HTR-8/SVneo (cell line): ENCODE data around the gene PAQR5.

Experiments used
- DNase-seq: peaks from one replicate; pipeline ENCODE4 v3.0.0; 2011; ENCODE audit warnings: low spot score, mixed read lengths; ENCODE audit not compliant: insufficient read length
- FAIRE-seq: peaks from 2 replicates; lab custom pipeline; 2011; peaks lifted over from hg19 to GRCh38; lab: Jason Lieb, UNC

PAQR5 gene

DNA sequence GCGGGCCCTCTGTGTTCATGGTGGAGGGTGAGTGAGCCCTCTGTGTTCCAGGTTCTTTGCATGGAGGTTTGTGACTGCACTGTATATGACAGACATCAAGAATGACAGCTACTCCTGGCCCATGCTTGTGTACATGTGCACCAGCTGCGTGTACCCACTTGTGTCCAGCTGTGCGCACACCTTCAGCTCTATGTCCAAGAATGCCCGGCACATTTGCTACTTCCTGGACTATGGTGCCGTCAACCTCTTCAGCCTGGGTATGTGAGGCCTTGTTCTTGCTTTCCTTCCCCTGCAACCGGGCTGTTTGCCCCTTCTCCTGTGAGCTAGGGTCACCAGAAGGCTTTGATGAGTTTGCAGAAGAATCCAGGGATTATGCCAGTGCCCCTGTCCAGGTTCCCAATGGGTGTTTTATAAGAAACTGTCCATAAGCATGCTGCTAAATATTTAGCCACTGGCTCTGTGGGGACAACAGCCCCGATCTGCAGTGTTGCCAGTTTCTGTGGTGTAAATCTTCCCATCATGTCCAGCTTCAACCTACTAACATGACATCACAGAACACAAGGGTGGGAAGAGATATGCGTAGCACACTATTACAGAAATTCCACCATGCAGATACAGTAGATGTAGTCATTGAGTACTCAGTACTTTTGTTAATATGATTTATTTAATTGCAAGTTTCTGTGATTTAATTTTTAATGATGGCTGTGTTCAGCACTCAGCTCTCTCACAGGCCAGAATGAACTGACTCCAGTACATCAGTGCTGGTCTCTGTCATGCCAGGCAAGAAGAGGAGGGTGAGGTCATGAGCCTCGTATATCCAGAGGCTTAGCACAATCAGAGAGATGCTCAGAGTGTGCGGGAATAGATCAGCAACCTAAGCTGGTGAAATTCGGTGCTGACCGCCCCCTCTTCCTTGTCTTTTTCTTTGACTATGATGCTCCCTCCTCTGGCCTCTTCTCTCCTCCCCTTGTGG, 86.2 kb downstream of the PAQR5 start:
- peak; percentile 70 for FAIRE-seq

DNA sequence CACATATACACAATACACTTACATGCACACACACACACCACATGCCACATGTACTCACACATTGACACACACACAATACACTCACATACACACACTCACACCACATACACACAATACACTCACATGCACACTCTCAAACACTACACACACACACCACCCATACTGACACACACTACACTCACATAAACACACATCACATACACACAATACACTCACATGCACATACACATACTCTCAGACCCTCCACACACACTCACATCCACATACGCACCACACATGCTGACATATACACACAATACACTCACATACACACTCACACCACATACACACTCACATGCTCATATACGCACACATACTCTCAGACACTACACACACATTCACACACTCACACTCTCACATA, 87.1 kb downstream of the PAQR5 start:
- DNase-seq (no peak), FAIRE-seq (peak; percentile 99)

More for the DNA sequence above, 86.2 kb downstream of the PAQR5 start:
- no peak for DNase-seq

DNA sequence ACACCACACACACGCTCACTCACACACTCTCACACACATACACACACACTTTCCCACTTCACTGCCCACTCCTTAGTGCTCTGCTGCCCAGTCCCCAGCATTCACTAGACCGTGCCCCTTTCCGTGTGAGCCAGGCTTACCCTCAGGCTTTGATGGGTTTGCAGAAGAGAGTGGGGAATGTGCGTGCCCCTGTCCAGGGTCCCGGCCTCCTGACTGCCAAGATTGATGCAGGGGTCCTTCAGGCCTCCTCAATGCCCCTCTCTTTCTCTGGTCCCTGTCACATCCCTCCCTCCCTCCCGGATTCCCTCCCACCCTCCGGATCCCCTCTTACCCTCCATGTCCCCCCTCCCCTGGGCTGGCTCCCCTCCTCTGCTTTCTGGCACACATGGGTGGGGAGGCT, 87.6 kb downstream of the PAQR5 start:
- no peak for DNase-seq
- no peak for FAIRE-seq

DNA sequence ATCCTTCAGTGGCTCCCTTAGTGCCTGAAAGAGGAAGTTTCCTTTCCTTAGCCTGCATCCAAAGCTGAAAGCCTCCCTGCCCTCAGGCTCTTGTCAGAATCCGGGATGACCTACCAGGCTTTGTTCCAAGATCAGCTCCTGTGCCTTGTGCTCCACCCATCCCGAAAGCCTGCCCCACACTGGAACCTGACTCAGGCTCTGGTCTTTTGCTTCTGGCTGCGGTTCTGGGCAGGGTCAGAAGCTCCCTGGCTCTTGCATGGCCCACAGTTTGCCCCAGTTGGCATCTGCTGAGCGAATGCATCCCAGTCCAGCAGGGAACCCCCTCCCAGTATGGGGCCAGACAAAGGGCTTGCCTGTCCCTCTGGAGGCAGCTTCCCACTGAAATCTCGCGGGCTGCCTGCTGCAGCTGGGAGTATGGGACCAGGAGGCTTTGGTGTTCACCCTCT, 89.6 kb downstream of the PAQR5 start:
- FAIRE-seq (peak; percentile 26), DNase-seq (peak; percentile 62)

DNA sequence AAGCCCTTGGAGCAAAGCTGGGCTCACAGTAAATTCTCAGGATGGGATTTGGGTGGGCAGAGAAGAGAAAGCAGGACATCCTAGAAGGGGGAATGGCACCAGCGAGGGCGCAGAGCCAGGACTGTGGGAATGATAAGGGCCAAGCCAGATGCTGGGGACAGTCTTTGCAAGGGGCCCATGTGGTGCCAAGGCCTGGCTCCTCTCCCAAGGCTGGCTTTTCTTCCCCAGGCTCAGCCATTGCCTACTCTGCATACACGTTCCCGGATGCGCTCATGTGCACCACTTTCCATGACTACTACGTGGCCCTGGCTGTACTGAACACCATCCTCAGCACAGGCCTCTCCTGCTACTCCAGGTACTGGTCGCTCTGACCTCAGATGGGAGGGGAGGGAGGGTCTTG, 90.7 kb downstream of the PAQR5 start:
- DNase-seq (no peak), FAIRE-seq (no peak)

DNA sequence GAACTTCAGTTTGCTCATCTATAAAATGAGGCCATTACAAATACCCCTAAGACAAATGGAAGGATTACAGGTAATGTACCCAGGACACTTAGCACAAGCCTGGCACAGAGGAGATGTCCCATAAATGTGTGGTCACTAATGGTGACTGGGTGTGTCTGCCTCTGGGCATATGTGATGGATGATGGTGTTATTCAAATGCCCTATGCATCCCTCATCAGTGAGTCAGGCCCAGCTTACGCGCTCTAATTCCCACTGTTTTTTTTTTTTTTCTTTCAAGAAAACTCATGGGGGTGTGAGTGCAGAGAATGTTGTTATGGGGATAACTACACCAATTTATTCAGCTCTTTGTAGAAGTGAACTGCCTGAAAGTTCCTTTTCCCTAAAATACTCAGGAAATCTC, 91.9 kb downstream of the PAQR5 start:
- FAIRE-seq = peak; percentile 92
- peak; percentile 73 for DNase-seq

DNA sequence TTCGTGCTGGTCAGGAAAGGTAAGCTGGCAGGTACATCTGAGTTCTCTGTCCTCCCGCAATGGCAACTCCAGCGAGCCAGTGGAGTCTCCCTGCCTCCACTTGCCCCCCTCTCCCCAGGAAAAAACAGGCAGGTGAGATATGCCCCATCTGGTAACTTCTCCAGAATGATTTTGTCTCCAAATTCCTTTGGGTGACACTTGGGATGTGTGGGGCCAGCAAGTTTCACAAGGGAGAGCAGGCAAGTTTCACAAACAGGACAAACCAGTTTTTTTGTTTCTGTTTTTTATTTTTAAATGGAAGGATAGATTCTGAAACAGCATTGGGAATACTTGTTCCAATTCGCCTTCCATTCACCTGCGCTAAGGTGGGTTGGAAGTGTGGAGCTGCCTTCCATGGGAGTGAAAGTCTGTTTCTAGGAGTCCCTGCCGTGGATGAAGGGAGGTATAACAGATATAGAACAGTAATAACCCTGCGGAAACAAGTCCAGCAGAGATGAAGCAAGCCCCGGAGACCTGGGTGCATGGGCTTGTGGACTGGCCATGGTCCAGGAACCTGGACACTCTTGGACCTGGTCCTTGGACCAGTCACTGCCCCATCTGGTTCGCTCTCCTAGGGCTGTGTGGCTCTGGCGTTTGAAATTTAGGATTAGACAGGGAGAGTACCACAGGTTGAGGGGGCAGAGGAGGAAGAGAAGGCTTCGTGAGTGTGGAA, 92.5 kb downstream of the PAQR5 start:
- FAIRE-seq = no peak
- DNase-seq = no peak

DNA sequence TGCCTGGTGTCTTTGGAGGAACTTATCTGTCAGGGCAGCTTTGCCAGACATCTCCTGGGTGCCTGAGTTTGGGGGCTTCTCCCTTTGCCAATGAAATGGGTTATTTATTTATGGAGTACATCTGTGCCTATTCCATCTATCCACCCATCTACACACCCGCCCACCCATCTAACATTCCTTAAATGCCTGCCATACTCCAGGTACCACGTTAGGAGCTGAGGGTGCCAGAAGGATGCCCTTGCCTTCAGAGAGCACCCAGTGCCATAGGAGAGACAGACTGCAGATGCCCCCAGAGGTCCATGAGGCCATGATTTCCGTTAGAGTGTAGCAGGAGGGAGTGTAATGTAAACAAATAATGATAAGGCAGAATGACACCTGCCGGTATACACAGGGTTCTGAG, 93.6 kb downstream of the PAQR5 start:
- FAIRE-seq (peak; percentile 66), DNase-seq (no peak)

DNA sequence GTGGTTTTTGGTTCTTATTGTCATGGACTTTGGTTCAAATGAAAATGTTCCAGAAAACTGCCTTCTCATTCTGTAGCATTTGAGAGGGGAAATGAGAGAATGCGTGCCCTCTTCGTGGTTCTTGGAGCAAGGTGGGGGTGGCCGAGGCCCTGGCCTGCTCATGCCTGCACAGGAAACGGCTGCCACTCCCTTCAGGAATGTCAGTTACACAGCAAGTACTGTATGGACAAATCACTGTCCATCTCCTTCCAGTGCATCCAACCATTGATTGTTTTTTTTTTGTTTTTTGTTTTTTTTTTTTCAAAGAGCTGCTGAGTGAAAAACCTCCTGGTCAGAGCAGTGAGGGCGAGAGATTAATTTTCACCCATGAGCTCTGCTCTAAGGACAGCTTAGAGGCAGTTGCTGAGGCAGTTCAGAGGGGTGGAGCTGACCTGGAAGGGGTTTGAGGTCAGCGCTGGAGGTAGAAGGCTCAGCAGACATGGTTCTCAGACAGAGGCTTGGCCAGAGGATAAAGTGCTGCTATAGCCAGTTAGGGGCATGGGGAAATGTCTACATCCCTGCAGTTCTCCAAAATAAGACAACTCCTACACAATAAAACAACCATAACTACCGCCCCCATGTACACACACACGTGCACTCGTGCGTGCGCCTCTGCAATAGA, 95.2 kb downstream of the PAQR5 start:
- FAIRE-seq (peak; percentile 86), DNase-seq (peak; percentile 50)

DNA sequence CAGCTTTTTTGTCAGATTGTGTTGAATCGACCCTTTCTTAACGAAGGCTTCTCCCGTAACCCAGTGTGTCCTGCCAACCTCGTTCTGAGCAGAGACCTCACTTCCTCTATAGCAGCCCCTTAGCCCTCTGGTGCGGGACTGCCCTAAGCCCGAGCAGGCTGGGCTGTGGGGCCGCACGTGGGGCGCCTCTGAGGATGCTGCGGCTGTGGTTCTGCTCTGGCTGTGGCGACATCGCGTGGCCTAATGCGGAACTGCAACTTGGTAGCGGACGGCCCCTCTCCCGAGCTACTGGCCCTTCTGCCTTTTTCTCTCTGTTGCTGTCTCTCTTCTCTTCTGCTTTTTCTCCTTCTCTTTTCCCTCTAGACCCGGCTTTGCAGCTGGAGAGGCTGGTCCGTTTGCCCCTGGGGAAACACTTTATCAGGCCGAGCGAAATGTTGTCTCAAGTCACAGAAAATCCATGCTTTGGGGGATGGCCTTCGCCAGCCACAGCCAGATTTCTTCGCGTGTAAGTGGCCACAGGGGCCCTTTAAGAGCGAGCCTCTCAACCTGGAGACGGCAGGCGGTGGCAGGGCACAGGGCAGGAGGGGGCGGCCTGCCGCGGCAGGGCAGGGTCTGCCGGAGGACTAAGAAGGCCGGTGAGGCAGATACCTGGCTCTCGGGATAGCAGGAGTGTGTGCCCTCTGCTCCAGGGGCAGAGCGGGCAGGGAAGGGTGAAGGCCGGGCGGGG, 96.0 kb downstream of the PAQR5 start:
- FAIRE-seq (peak; percentile 95), DNase-seq (peak; percentile 84)

DNA sequence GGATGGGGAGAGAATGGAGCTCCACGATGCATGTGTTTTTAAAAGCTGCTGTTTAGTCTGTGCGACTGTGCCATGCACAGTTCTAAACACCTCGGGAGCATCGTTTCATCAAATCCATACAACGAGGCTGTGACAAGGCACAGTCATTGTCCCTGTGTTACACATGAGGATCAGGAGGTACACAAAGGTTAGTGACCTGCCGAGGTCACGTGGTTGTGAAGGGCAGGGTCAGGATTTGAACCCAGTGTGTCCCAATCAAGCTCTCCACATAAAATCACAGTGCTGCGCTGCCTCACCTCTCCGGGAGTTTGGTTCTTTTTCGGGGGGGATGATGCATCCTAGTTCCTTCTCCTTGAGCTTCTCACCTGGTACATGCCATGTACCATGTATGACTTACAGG, 96.7 kb downstream of the PAQR5 start:
- peak; percentile 80 for FAIRE-seq
- no peak for DNase-seq

DNA sequence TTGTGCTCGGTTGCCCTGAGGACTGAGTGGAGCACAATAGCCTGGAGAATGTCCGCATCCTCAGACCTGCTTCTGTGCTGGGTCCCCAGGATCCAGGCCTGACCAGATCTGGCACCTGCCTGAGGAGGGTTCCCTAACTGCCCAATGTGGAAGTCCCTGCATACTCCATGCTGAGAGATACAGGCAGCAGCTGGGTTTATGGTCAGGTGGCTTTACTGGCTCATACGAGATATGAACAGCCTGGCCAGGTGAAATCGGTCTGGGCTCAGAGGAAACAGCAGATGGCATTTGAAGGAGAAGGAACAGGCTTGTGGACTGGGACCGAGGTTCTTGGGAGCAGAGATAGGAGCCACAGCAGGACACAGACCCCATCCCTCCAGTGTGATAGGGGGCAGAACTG, 97.3 kb downstream of the PAQR5 start:
- FAIRE-seq (no peak), DNase-seq (no peak)

DNA sequence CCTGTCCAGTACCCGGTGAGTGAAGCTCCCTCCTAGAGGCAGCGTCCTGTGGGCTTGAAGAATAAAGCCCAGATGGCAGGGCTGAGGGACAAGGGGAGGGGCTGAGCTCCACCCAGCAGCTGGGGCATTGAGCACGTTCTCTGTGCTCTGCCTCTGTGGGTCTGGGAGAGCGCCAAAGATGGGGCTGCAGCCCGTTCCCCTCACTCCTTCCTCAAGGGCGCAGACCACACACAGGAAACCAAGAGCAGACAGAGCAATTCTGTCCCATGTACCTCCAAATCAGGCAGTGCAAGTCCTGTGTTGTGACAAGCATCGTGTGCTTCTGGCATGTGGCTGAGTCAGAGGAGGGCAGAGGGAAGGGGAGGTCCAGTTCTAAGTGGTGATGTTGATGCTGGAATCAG, 99.8 kb downstream of the PAQR5 start:
- FAIRE-seq = no peak

DNA sequence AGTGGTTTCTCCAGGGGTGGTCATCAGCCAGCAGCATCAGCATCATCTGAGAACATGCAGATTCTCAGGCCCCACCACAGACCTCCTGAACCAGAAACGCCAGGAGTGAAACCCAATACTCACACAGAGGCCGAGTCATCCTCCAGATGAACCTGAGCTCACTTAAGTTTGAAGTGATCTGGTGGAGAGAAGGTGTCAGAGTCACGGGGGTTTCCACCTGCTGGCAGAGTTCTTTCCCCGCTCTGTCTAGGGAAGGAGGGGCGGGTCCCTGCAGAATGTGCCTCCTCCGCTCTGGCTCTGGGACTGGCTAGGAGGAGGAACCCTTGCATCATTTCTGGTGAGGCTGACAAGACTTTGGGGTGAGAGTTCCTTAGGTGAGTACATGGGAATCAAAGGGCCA, 102.1 kb downstream of the PAQR5 start:
- FAIRE-seq (no peak), DNase-seq (no peak)

More for the DNA sequence above, 99.8 kb downstream of the PAQR5 start:
- DNase-seq = no peak

DNA sequence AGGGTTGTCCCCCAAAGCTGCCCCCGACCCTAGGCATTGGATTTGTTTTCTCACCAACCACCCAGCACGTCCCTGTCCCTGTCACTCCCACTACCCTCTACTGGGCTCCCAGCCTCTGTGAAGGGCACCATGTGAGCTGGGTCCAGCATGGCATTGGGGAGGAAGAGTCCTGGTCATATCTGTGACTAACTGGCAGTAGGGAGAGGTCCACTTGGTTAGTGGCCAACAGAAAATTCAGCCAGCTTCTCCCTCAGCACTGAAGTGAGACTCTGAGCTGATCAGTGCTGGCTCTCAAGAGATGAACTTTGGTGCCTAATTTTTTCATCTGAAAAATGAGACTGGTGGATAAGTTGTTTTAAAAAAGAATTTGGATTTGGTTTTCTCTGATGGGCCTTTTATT, 104.1 kb downstream of the PAQR5 start:
- no peak for DNase-seq

DNA sequence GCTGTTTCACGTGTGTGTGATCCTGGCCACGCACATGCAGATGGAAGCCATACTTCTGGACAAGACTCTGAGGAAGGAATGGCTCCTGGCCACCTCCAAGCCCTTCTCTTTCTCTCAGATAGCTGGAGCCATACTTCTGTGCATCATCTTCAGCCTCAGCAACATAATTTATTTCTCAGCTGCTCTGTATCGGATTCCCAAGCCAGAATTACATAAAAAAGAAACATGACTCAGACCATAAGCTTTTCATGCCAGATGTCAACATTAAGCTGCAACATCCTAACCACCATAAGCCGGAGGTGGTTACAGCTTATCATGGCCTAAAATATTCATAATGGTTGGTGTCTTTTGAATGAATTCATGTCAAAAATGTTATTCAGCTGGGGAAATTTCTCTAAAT, 104.9 kb downstream of the PAQR5 start:
- FAIRE-seq = peak; percentile 95
- DNase-seq = peak; percentile 74

More for the DNA sequence above, 104.1 kb downstream of the PAQR5 start:
- FAIRE-seq = no peak

DNA sequence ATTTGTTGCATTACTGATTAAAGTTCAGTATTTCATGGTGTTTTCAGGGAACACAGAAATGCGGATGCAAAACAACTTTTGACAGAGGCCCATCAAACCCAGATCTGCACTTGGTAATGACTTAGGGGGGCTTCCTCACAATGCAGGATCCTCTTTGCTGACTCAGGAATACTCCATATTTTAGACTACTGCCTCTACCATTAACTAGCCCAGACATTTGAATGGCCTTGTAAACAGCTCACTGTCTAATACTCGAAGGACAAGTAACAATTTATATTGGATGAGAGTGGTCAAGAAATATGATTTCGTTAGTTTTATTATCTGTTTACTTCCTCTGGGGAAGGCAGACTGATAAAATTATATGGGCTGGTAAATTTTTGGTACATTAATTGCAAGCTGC, 106.4 kb downstream of the PAQR5 start:
- DNase-seq (no peak), FAIRE-seq (no peak)

DNA sequence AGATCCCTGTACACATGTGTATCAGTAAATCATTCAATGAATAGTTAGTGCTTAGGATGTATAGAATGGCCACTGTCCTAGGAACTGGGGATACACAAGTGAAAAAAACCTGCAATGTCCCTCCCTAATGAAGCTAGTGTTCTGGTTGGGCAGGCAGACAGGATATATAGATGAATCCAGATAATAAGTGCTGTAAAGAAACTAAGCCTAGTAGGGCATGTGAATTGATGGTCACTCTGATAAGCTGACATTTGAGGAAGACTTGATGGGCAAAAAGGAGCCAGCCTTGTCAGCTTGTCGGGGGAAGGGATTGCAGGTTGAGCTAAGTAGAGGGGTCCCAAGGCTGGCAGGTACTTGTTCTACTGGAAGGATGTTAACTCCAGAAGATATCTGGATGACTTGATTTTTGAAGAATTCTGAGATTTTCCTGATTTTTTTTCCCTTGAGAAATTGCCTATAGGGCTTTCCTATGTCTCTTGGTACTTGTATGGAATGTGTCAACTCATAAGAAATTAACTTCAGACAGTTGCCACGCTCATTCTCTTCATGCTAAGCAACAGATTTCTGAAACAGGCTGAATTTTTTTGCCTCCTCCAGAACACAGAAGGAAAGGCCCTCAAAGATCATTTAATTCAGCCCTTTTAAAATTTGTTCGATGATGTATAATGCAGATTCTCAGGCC, 109.1 kb downstream of the PAQR5 start:
- FAIRE-seq = no peak
- DNase-seq = no peak

DNA sequence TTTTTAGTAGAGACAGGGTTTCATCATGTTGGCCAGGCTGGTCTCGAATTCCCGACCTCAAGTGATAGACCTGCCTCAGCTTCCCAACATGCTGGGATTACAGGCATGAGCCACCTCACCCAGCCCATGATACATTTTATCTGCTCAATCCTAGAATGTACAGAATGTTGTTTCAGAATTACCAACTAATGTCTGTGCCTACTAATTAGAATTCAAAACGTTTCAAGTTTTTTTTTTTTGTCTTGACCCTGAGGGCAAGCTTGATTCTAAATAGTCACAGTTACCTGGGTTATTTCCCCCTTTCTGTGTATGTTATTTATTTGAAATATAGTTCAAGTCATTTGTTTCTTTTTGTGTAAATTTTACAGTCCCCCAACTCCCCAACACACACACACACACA, 110.1 kb downstream of the PAQR5 start:
- DNase-seq (no peak), FAIRE-seq (no peak)
